ENCODE measurements around the gene GFPT2.

The GFPT2 gene

DNA sequence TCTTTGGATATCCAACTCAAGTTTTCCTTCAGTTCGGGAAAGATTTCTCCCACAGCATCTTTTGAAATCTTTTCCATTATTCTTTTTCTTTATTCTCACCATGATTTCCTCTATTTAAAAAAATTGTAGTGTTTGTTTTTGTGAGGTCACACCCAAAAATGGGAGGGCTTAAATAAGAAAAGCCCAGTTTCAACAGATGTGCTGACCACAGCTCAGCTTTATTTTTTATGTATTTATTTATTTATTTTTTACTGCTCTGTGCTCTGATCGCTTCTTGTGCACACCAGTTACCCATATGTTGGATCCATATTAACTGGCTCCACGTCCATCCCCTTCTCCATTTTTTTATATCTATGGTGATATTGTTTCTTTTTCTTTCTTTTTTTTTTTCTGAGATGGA, 20.3 kb downstream of the GFPT2 start:
- no peak for DNase-seq

DNA sequence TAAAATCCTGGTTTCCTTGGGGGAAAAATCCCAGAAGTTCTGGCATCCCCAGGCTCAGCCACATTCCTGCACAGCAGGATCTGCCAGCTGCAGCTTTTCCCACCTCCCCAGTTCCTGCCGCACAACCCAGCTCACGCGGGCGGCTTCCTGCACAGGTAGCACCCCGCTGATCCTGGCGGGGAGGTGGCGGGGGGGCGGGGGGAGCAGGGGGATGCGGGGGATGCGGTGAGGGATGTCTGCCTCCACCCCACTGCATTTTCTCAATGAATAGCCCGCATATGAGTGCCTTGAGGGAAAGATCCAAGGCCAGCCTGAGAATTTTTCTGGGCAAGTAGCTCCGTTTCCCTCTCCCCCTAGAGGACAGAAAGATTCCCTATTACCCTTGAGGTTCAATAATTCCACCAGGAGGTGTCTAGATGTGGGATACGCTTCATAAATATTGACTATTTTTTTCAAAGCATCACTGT, 21.1 kb downstream of the GFPT2 start:
- DNase-seq = no peak

DNA sequence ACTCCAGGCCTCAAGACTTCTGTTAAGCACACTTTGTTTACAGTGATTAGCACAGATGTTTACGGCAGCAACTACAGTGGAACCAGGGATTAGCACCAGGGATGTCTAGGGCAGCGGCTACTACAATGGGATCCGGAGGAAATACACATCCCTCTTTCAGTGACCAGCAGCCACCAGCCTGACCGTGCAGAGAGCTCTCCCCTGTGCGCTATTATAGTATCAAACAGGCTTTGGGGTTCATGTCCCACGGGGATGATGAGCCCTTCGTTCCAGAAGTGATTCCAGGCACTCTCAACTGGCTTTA, 21.5 kb downstream of the GFPT2 start:
- DNase-seq = no peak

DNA sequence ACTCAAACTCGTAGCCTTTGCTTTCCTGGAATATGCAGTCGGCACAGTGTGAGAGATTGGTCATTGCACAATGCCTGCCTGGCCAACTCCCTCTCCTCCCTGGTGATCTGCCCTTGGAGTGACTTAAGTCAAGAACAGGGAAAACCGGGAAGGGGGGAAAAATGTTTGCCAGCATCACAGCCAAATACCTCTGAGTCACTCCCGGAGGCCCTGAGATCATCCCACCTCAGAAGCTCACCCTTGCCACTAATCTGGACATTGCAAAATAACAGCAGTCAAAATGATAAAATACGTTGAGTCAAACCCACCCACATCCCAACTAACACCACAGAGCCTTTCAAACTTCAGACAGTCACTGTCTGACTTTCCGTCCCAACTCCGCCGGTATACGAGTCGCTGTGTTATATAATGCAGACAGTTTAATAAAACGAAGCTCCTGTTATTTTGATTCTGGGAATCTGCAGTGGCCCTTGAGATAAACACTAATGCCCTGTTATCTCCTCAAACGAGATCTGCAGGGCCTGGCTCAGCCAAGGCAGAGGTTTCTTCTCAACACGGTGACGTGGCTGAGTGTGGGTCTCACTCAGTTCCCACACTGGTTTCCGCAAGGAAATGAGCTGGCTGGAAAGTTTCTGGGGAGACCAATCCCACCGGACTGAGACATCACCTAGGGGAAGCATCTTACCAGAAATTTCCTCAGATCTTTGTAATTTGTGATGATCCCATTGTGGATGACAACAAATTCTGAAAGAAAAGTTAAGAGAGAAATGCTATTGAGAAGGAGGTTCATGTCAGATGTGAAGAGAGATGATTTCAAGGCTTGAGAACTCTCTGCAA, 22.1 kb downstream of the GFPT2 start:
- peak; percentile 29 for DNase-seq

DNA sequence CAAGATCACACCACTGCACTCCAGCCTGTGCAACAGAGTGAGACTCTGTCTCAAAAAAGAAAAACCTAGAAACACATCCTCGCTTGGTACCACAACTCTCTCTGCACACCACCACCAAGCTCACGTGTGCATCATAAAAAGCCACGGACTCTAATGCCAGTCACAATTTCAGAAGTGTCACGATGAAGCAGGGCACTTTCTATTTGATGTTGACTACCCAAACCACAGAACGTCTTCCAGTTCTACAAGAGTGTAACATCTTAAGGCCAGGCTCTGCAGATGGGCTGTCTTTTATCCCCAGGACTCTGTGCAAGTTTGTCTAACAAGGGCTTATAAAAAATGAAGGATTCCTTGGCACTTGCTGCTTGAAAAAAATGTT, 22.9 kb downstream of the GFPT2 start:
- no peak for DNase-seq

DNA sequence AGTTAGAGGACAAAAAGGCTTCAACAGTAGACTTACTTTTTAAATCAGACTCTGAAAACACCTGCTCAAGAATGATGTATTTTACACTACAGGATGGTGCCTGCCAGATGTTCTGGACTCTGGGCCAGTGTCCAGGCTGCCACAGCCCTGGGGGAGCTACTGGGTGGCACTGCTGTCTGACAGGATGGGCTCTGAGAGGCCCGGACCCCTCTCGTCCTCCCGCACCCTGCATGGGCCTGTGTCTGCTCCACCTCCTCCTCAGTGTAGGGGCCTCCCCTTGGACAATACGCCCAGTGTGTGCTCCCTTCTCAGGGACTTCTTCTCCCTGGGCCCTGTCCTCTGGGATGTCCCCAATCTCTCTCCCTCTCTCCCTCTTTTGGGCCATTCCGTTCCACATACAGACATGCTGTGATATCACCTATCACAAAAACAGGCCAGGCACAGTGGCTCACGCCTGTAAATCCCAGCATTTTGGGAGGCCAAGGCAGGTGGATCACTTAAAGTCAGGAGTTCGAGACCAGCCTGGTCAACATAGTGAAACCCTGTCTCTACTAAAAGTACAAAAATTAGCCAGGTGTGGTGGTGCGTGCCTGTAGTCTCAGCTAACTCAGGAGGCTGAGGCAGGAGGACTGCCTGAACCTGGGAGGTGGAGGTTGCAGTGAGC, 23.4 kb downstream of the GFPT2 start:
- no peak for DNase-seq

DNA sequence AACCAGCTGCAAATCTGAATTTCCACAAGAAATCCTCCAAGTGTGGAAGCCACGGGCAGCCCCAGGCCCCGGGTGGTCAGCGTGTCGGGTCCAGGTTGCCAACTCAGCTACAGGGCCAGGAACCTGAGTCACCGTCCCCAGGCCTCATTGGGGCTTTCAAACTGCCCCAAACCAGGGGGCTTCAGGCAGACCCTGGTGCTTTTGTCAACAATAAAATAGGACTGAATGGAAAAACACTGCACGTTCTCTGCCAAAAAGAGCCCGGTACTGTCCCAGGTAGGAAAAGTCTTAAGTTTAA, 24.0 kb downstream of the GFPT2 start:
- no peak for DNase-seq

DNA sequence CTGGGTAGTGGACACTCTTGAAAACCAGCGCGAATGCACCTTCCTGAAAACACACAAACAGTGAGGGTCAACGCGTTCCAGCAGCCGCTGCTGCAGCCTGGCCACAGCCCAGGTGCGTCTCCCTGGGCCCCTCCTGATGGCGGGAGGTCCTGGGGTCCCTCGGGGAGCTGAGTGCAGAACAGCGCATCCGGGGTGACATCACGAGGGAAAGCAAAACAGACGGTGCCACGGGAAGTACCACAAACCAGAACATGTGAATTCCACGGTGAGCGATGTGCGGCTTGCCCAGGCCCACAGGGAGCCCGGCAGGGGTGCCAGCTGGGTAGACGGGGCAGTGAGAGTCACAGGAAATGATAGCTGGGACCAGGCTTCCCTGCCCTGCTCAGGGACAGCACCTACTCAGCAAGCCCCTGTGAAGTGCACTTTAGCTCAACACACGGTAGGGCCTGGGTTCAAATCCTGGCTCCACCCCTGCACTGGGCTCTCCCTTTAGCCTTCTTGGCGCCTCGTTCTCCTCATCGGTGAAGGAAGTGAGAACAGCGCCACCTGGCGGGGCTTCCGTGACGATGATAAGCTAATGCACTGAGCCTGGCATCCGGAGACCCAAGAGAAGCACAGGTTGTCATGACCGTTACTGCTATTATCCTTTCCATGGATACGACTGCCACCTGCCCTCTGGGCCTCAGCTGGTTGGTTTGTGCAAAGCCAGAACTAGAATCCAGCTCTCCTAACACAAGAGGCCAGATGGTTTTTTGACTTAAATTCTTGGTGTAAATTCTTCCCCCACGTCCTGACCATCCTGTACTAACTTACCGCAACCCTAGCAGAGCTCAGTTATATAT, 24.6 kb downstream of the GFPT2 start:
- DNase-seq = peak; percentile 89

DNA sequence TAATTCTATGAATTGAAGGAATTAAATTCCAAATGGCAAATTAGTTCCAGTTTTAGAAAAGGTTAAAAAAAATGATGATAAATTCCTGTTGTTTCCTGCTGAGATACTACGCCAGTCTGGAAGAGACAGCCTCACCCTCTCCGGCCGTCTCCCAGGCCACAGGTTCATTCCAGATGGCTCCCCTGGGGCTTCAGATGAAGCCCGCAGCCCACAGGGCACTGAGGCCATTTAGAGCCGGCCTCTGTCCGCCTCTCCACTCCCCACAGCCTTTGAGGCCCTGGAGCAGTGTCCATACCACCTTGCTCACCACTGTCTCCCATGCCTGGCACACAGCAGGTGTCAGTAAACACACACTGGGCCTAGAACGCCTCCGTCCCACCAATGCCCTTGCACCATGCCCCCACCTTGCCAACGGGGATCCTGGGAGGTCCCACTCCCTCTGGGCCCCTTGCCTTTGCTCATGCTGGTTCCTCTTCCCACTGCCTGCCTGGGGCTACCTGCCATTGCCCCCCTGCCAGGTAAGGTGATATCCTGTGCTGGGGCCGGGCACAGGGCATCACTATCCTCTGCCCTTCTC, 26.1 kb downstream of the GFPT2 start:
- DNase-seq = no peak

DNA sequence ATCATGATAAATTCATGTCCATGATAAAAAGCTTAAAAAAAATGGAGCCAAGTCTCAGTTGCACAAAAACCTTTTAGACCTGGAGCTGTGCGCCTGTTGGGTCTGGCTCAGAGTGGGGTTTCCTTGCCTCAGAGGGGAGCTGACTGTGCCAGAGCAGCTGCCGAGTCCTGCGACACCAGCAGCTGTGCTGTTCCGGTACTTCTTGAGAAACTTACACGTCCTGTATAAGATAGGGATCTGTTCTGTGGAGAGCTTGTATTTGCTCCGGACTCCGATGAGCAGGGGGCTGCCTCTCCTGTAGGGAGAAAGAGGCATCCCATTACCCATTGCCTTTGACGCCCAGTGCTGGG, 28.6 kb downstream of the GFPT2 start:
- no peak for DNase-seq

DNA sequence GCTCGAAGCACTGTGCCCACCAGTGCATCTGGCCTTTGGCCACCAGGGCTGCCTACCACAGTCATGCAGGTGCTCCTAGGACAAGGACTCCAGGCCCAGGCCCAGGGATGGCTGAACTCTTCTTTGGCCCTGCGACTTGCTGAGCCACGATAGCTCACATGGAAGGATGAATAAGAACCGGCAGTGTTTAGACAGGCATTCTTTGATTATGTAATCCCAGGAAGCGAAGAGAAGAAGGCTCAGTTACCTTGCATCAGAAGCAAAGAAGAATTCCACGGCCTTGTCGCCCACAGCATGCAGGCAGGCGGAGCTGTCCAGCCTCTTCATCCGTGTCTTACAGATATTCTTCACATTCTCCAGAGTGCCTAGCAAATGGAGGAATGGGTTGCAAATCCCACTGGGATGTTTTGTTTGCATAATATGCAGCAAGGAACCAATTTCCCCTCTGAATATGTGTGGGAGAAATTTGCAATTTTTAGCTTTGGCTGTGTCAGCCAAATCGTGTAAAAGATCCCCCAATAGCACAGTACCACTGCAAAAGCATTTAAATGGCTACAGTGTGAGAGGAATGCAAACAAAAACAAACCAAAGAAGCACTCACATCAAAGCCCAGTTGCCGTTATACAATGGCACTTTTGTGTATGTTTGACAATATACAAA, 29.1 kb downstream of the GFPT2 start:
- DNase-seq = peak; percentile 24

DNA sequence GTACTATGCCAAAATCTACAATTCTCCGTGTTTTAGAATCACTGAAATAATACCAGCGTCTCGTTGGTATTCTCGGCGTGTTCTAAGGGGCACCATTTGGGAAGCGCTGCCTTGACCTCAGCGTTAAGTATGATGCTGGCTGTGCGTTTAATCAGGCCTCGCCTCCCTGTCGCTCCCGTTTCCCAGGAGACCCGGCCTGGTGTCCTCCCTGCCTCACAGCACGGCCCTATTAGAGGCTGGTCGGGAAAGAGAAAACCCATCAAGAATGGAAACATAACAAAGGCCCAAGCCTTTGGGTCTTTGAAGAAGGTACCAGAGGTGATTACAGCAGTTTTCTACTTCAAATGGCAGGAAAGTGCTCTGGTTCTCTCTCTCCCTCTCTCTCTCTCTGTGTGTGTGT, 30.0 kb downstream of the GFPT2 start:
- no peak for DNase-seq

DNA sequence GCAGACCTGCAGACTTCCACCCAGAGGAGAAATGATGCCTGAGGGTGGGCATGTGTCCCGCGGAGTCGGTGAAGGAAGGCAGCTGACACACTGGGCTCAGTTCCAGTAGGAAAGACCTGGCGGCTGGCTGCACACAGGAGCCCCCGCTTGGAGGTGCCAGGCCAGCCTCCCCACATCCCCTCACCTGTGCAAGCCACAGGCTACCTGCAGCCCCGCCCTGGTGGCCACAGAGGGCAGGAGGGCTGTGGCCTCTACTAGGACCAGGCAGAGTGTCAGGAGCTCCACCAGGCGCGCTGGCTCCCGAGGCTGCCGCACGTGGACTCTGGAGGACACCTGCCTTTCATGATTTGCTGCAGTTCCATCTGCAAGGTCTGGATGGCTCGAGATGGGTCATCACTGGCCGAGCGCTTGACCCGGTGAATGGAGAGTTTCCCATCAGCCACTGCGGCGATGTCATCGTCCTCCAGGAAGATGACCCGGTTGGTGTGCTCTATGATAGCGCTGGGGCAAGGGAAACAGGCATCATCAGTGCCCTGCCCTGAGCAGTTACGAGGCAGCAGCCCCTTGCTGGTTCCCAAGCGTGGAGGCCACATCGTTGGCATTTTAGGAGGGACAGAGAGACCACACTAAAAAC, 34.6 kb downstream of the GFPT2 start:
- DNase-seq = no peak

DNA sequence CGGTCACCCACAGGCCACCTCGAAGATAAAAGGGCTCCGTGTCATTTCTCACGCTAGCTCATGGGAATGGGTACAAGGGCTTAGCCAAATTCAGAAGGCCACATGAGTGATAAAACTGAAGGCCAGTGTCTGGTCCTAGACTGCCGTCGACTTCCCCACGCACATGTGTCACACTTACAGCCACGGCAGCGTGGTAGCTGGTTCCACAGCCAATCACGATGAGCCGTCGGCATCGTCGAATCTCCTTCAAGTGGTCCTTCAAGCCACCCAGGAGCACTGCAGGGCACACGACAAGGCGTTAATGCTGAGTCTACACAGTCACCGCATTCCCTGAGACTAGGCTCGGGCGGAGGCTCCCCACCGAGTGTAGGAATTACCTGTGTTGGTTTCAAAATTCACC, 36.5 kb downstream of the GFPT2 start:
- DNase-seq = no peak

DNA sequence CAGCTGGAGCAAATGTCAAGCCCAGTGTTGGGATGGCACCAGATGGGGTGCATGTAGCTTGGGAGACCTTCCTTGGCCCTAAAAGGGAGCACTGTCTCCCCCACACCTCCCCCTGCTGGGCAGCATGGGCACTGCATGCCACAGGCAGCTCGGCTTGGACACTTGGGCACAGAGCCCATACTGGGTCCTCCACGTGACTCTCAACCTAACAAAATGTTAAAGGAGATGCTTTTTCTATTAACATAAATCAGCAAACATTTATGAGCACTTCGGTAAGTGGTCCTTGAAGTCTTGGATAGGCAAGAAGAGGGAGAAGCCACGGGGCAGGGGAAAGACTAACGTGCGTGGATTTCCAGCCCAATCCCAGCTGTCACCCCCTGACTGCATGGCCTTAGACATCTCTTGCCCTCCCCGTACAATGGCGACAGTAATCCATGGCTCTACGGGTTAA, 37.3 kb downstream of the GFPT2 start:
- DNase-seq = peak; percentile 73

DNA sequence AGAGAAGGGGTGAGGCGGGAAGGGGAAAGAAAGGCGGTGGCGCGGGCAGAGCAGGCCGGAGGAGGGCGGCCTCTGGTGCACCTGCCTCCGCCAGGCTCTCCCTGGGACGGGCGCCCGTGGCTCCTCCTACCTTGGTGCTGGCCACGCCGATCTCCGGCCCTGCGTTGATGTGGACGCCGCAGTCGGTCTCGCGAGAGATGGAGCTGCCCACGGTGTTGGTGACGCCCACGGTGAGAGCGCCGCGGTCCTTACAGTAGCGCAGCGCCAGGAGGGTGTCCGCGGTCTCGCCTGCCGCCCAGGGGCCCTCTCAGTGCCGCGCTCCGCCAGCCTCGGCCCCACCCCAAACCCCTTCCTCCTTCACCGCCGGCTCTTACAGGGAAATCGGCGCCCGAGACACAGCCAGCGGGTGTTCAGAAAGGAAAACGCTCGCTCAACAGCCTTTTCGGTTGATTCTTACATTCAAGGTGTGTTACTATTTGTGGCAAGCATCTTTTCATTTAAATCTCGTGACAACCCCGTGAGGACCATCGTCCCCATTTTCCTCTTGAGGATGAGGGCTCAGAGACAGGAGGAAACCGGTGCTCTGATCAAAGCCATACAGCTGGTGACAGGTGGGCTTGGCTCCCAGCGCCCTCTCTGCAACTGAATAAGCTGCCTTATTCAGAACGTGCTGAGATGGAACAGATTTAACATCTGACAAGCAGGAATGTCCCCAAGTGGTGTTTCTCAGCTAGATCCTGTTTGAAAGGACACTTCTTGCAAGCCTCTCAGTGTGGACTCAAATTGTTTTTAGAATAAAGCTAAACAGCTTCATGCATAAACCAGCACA, 39.2 kb downstream of the GFPT2 start:
- peak; percentile 86 for DNase-seq

DNA sequence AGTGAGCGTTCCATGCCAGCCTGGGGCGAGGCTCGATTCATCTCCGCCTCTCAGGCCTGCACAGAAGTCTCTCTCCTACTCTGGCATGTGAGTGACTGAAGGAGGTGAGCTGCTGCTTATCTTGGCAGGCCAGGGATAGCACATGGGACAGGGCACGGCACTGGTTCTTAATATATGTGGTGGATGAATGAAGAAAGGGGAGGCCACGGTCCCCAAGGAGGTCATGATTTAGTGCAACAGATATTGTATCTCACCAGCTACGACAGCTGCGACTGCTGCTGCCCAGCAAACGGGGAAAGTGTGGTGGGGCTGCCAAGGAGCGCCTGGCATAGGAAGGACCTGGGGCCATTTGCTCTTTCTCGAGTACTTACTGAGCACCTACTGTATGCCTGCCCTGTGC, 41.9 kb downstream of the GFPT2 start:
- DNase-seq = no peak

DNA sequence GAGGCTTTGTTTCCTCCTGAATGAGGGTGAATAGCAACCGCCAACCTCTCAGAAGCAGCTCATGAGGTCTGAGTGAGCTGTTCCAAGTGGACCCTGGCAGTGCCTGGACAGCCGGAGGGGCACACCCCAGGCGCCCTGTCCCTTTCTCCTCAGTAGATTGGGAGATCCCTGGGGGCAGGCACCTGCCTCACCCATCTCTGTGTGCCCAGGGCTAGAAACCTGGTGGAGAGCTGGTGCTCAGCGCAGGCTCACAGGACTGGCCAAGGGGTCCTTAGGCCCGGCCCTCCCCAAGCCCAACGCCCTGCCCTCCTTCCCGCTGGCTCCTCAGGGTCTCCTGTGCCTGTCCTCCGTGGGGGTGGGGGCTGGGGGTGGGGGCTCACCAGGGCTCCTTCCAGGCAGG, 46.3 kb downstream of the GFPT2 start:
- no peak for DNase-seq

DNA sequence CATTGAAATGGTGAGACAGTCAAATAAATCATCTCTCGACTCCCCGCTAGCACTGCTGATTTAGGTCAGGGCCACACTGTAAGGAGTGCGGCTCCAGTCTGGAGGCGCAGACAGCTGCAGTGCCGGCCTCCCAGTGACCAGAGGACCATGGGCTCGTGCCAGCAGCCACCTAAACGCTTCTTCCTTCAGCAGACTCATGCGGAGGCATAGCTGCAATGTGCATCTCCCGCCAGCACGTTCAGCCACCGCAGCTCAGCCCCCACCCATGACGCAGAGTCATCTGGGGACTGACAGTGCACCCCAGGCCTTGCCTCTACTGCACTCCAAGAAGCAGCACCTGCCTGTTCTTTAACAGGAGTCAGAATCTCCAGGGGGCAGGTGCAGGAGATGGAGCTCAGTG, 47.7 kb downstream of the GFPT2 start:
- no peak for DNase-seq

DNA sequence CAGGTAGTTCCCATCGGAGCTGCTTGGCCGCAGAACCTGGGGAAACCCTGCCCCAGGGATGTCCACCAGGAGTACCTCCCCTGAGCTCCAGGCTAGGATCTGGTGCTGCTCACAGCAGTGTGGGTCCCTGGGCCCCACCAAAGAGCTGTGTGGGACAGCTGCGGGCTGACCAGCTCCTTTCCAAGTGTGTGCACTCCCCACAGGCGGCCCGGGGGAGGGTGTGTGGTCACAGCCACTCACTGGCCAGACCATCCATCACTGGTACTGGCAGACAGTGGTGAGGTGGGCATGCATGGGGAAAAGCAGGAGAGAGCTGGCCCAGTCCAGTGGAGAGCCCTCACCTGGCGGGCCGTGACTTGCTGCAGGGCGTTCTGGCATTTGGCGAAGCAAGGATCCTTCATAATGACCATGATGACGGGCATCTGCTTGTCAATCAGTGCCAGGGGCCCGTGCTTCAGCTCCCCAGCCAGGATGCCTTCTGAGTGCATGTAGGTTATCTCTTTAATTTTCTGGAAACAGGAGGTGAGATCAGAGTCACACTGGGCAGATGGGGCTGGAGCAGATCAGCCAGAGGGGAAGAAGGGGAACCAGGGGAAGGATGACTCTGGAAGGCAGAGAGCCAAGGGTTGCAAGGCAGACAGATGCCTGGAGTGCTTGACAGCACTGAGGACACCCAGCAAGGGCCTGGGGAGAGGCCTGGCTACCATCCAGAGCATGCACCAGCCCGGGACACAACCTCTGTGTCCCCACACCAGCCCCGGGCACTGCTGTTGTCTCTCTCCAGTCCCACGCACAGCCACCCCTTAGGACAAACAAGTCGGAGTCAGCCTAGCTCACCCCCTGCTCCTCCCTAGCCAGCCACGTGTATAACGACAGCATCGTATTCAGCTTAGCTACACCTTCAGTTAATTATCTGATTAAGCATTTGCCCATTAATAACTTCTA, 48.4 kb downstream of the GFPT2 start:
- DNase-seq = no peak

DNA sequence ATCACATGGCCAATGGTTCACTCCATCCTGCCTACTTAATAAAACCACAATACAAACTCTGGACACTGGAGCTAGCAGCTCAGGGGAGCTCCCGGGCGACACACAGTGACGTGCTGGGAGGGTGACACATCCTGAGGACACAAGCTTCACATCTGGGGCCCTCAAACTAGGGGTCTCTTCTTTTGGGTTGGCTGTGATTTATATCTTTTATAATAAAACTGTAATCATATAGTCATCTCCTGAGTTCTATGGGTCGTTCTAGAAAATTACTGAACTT, 49.2 kb downstream of the GFPT2 start:
- DNase-seq = no peak

Measured in suppressor macrophage treated with lipopolysaccharide for 4 hours (primary cell).